HG03045 (cell line): ENCODE data around the gene UFM1.
"Not testable (repeated sequence)": the region's sequence is repeated elsewhere in the genome, so short reads cannot be mapped to it uniquely, and the experiment has no call there.

Source experiments
- ATAC-seq: cut with Tn5 transposase; IDR thresholded peaks from one replicate; pipeline ENCODE4 v1.9.1; 2021; ENCODE audit warnings: mild to moderate bottlenecking, moderate library complexity; ENCODE audit not compliant: unreplicated experiment

The UFM1 gene

DNA sequence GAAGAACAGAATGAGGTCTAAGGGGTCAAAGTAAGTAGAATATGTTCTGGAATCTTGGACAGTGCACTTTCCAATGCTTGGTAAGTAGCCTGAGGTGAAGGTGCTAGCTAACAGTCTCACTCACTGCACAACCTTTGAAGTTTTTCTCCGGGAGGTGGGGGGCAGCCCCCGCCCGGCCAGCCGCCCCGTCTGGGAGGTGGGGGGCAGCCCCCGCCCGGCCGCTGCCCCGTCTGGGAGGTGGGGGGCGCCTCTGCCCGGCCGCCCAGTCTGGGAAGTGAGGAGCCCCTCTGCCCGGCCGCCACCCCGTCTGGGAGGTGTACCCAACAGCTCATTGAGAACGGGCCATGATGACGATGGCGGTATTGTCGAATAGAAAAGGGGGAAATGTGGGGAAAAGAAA is 14.1 kb downstream of the UFM1 start:
- ATAC-seq: not testable (repeated sequence)

DNA sequence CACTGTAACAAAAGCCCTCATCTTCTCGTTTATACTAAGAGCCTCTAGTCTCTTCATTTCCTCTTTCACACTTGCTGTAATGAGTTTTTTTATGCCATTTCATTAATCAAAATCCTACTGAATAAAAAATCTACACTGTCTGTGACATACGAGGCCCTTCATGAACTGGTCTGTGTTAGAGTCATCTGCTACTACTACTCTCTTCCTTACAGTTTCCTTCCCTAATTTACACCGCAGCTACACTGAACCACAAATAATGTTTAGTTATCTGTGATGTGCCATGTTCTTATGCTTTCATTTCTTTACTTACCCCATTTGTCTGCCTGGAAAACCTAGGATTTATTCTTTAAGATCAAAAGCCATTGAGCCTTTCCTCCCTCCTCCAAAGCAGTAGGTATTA is 16.0 kb downstream of the UFM1 start:
- no peak for ATAC-seq

DNA sequence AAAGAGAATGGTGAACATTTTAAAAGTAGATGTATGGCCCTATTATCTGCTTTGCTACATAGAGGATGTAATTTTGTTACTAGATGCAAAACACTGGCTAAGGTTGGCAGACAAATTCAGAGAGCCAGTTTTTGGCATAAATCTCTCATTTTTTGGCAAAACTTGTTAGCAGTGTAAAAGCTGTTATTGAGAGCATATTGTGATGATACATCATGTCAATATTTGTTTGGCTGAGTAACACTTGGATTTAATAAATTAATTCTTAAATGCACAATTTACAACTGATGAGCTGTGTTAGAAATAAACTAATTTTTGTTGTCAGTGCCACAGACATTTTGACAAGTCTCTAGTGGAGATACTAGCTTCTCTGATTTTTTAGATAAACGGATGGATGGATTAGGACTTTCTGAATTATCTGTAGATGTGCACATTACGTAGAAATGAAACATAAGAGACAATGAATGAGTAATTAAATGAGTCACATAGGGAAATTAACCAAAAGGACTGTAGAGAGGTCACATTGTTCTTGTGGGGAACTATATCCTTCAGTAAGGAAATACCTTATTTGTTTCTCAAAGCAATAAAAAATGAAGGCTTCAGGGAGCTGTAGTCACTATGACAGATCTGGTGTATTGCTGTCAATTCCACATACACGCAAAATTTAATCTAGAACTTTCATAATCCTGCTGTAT is 17.4 kb downstream of the UFM1 start:
- ATAC-seq: no peak

DNA sequence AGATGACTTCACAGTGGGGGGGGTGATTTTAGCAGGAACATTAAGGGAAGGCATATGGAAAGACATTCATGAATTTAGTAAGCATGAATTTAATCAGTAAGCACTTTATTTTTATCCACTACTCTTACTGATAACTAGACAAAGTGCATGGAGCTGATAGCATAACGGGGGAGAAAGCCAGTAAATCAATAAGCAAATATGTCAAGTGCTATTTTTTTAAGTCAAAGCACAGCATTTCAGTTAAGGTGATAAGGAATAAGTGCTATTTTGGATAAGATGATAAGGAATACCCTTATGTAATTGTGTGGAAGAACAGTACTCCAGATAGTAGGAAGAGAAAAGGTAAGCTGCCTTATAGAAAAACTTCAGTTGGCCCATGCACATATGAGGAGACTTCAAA is 19.4 kb downstream of the UFM1 start:
- no peak for ATAC-seq

DNA sequence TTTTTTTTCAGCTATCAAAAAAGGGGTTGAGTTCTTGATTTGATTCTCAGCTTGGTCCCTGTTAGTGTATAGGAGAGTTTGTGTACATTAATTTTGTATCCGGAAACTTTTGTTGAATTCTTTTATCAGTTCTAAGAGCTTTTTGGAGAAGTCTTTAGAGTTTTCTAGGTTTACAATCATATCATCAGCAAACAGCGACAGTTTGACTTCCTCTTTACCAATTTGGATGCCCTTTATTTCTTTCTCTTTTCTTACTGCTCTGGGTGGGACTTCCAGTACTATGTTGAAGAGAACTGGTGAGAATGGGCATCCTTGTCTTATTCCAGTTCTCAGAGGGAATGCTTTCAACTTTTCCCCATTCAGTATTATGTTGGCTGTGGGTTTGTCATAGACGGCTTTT is 20.4 kb downstream of the UFM1 start:
- not testable (repeated sequence) for ATAC-seq

DNA sequence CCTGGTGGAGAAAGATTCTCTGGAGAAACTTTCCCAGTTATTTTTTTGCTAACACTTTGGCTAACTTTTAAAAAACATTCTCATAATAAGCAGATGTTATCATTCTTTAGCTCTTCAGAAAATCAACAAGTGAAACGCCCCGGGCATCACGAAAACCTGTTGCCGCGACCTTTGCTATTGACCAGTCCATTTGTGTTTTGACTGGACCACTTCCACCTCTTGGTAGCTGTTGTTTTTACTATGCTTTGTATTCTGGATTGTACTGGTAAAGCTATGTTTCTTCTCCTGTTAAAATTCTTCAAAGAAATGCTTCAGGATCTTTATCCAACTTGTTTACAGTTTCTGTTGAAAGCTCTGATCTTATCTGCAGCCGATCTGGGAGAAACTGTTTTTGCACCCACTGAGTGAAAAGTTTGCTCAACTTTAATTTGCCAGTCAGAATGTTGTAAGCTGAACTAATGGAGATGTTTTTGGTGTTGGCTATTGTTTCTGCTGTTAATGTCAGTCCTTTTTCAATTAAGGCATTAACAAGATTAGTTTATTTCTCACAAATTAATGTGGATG is 23.3 kb downstream of the UFM1 start:
- ATAC-seq: no peak

DNA sequence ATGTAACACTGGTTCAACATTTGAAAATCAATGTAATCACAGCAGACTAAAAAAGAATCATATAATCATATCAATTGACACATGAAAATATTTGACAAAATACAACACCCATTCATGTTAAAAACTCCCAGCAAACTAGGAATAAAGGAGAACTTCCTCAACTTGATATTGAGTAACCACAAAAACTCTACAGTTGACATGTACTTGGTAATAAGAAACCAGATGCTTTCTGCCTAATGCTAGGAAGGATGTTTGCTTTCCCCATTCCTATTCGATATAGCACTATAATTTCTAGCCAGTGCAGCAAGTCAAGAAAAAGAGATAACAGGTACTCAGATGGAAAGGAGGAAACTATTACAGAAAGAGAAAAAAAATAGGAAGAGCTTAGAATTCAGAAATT is 26.9 kb downstream of the UFM1 start:
- no peak for ATAC-seq

DNA sequence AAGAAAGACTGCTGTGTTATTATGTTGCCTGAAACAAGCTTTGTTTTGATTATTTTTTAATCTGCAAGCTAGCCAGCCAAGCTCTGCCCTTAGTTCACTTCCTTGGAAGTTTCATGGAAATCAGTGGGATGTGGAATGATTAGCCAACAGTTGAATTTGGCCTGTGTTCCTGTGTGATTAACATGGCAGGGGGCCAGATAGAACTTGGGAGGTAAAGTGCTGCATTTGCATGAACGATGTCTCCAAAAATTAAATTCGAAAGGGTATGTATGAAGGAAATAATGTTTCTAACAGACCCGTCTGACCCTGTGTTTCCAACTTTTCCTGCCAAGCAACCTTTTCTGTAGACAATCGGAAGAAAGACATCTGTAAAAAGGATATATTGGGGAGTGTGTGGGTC is 32.2 kb downstream of the UFM1 start:
- no peak for ATAC-seq

DNA sequence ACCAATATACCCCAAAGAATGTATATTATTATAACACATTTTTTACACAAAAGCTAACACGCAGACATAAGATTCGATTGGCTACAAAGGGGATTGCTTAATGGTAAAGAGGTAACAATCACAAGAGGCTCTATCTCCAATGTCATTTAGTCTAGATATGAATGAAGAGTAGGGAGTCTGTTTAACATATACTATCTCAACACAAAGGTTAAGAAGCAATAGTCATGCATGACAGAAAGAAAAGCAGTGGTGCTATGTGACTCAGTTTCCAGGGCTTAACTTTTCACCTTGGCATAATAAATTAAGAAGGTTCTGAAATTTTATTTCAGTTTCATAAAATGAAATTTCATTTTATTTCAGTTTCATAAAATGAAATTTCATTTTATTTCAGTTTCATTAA is 33.3 kb downstream of the UFM1 start:
- ATAC-seq: no peak

DNA sequence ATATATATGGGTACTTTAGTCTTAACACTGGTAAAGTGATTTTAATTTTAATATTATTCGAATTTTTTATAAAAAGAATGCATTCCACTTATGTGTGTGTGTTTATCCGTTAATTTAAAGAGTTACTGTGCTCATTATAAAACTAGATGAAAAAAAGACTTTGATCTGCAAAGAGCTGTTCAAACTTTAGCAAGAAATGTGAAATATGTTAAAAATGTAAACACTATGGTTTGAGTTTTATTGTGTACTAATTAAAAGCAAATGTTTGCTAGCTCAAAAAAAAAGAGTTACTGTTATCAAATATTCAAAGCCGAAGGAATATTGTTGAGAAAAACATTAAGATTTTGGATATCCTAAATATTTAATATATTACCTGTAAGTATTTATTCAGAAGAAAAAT is 34.5 kb downstream of the UFM1 start:
- no peak for ATAC-seq

DNA sequence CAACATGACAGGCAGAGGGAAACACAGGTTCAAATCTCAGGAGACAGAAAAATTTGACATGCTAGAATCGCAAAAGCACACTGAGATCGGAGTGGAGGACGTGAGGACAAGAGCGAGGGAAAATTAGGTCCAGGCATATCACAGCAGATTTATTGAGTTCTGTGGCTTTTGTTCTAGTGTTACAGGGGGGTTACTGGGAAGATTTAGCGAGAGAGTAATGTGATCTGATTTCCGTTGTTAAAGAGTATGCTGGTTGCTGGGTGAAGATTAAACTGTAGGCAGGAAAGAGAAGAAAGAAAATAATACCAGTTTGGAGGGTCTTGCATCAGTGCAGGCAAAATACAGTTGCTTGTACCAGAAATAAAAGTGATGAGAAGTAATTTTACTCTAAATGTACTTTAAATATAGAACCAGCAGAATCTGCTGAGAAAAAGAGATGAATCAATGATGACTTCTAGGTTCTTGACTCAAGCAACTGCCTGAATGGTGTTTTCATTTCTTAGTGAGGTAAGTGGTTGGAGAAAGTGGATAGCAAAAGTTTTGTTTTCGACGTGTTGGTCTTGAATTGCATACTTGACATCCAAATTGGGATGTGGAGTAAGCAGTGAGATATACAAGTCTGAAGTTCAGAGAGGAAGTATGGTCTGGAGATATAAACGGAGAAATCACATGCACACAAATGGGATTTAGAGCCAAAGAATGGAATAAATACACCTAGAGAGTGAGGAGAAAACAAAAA is 35.7 kb downstream of the UFM1 start:
- ATAC-seq: no peak

DNA sequence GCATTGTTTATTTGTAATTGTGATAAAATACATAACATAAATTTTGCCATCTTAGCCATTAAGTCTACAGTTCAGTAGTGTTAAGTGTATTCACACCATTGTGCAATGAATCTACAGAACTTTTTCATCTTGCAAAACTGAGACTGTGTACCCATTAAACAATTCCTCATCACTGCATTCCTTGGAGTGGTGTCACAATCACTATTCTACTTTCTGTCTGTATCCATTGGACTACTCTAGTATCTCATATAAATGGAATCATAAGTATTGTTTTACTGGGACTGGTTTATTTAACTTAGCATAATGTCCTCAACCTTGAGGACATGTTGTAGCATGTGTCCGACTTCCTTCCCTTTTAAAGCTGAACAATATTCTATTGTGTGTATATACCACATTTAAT is 36.8 kb downstream of the UFM1 start:
- ATAC-seq: no peak

DNA sequence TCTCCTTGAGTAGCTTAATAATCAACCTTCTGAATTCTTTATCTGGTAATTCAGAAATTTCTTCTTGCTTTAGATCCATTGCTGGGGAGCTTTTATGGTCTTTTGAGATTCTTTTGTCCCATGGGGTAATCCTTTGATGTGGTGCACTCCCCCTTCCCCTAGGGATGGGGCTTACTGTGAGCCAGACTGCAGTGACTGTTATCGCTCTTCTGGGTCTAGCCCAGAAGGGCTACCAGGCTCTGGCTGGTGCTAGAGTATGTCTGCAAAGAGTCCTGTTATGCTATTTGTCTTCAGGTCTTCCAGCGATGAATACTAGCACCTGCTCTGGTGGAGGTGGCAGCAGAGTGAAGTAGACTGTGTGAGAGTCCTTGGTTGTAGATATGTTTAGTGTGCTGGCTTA is 41.7 kb downstream of the UFM1 start:
- ATAC-seq: no peak

DNA sequence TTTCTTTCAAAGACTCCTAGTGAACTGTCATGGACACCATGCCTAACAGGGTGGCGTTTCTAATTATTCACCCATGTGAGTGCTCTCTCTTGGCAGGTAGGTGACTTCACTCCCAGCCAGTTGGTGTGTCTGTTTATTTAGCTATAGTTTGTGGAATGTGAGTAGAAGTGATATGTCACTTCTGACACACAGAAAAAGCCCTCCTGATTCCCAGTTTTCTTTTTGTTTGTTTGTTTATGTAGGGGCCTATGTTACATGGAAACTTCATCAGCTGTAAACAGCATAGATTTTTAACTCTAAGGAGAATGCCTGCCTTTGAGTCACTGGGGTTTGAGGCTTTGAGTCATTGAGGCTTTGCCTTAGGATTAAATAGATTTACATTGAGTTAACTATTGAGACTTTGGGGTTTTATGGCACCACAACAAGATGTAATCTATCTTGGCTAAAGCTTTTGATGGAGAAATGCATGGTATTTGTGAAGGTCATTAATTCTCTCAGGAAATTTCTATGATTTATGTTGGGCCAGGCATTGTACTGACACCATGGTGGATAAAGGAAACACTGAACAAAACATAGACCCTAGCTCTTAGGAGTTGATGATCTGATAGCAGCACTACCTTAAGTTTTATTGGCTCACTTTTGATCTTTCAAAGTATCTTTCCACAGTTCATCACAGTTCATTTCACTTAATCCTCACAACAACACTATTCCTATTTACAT is 45.3 kb downstream of the UFM1 start:
- no peak for ATAC-seq

DNA sequence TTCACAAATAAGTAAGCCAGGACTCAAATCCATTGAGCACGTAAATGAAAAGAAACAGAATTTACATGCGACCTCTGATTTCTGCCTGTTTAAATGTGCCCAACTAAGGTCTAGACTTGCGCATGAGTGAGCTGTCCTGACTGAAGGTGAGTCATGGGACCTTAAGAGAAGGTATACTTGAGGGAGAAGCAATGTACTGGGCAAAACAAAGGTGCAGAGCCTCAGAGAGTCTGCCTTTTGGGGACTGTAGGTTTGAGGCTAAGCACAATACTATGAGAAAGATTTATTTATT is 45.8 kb downstream of the UFM1 start:
- ATAC-seq: no peak

DNA sequence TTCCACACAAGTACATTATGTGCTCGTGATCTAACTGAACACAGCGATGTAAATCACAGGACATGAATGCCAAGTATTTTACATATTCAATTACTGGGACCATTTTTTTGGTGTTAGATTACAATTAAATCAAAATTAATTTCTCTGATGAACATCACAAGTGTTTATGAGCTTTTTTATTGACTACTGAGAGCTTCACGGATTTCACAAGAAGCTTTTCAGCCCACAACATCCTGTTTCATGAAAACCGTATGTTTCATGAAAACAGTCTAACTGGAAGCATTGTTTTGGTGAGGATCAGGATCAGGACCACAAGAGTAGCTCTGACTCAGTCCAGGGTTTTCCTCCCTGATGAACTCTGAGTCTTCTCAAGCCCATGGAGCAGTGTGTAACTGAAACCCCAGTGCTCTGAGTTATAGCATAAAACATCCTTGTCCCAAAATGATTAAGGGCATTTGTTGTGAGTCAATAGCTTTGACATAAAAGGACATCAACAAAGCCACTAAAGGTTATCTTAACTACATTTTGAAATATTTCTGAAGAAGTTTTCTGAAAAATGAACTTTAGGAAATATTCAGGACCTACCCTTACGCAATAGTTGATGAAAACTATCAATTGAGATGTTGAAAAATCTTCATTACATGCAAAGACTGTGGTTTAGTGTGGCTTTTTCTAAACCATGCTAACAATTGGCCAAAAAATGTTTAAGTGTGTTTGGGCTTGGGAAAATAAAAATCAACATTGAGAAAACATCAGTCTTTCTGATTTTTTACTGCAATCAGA is 49.3 kb downstream of the UFM1 start:
- ATAC-seq: no peak

DNA sequence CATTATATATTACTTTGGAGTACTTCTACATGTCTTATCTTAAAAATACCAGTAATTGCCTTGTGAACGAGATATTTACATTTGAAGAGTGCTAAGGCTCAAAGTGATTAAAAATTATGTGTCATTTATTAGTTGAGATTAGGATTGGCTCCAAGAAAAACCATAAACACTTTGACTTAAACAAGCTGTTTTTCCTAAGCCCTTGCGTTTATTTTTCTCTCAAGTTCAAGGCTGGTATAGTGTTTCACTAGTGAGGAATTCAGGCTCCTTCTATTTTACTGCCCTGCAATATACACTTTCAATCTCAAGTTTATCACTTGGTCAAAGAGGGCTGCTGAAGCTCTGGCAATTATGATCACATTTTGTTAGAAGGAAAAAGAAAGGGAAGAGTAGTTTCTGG is 49.9 kb downstream of the UFM1 start:
- no peak for ATAC-seq

DNA sequence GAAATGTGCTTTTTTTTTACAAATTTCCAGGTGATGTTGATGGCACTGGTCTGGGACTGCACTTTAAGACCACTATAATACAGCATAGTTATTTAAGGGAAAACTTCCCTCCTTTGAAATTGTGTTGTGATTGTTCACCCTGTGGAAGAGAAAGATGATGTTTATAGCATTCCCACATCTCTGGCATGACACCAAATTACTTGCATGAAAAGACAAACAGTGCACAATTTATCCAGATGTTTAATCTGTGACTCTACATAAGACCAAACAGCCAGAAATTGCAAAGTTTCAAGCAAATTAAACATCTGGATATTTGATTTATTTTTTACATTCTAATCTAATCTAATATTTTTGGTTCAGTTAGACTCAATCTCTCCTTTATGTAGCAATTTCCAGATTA is 51.6 kb downstream of the UFM1 start:
- ATAC-seq: no peak

DNA sequence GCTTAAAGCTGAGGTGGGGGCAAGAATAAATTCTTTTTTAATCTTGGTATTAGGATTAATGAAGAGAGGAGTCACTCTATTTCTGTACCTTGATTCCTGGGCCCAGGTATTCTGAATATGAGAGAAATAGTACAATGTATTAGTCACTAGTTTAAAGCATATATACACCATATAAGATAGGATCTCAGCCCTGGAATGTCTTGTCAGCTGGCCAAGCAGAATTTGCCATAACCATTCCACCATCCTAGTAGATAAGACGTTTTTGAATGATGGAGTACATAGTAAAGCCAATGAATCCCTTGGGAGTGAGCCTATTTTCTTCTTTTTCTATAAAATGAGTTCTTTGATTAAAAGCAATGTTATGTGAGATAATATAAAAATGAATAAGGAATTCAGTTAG is 55.6 kb downstream of the UFM1 start:
- no peak for ATAC-seq

DNA sequence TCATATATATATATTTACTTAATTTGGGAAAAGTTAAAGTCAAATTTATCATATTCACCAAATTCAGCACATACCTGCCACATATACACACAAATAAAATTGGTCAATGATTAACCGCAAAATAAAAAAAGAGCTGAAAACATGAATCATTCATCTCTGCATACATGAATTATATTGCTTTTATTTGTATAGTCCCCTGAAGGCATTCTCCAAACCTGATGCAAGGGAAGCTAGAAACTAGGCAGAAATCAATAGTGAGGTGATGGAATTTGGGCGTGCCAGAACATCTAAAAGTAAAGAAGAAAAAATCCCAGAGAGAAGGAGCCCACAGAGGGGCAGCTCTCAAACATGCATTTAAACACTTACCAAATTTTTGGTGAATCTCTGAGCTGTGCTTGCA is 60.1 kb downstream of the UFM1 start:
- no peak for ATAC-seq

DNA sequence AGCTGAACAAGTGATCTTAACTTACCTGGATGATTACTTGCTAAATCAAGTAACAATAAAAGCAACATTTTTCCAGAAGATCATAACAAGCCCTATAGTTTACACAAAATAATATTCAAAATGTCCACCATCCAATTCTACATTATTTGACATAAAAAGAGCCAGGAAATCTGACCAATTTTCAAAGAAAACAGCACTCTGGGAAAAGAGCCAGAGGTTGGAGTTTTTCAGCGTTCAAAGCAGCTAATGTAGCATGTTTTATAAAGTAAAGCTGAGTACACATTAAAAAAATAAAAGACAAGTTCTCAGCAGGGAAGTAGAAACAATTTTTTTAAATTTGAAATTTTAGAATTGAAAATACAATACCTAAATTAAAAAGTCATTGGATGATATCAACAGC is 62.6 kb downstream of the UFM1 start:
- ATAC-seq: no peak
